Spinal cord (tissue), 10 donors: ENCODE results near the gene ZCCHC18. TPM values are rescaled to one million over a fixed set of nuclear protein-coding genes. Genes with fewer than 3 reads are reported as not detected.
"Not testable (repeated sequence)": the region's sequence is repeated elsewhere in the genome, so short reads cannot be mapped to it uniquely, and the experiment has no call there.

Experiments used
- DNase-seq, 6 donors: peaks; one replicate each; pipeline versions ENCODE4 v3.0.0 to v3.0.0-alpha.2; 2013 to 2015; ENCODE audit warnings: low spot score in 6 of 6, low read depth in 4 of 6
- H3K27ac ChIP-seq: one replicate; pipeline ENCODE4 v1.5.1; 2013; ENCODE audit warnings: low read depth, low read length, control low read depth
- H3K27me3 ChIP-seq: one replicate; pipeline ENCODE4 v1.6.1; 2013; ENCODE audit warnings: low read length; ENCODE audit not compliant: control insufficient read depth, insufficient read depth
- H3K36me3 ChIP-seq: one replicate; pipeline ENCODE4 v1.6.1; 2013; ENCODE audit warnings: low read length; ENCODE audit not compliant: control insufficient read depth, insufficient read depth
- H3K4me1 ChIP-seq: one replicate; pipeline ENCODE4 v1.6.1; 2013; ENCODE audit warnings: low read length; ENCODE audit not compliant: control insufficient read depth, insufficient read depth
- H3K4me3 ChIP-seq: one replicate; pipeline ENCODE4 v1.5.1; 2013; ENCODE audit warnings: low read depth, low read length, control low read depth
- H3K9me3 ChIP-seq: one replicate; pipeline ENCODE4 v1.6.1; 2013; ENCODE audit warnings: low read length; ENCODE audit not compliant: control insufficient read depth, insufficient read depth
- WGBS: methylation state at CpG from one replicate; pipeline ENCODE4 v1.1.5; 2013; ENCODE audit warnings: missing lambda C conversion rate; ENCODE audit not compliant: insufficient coverage; 5-methylcytosine and 5-hydroxymethylcytosine counted together
- long read RNA-seq, 4 donors: transcript quantifications; one replicate each; lab custom pipeline, GENCODE V29; 2026
- polyA plus RNA-seq, 2 donors: library from polyadenylated mRNA; unstranded; fragments of 120-200 nt; gene quantifications; one replicate each; pipeline ENCODE4 v1.2.1, GENCODE V29; 2013; ENCODE audit not compliant: insufficient read length in 2 of 2
- total RNA-seq, 2 donors: library from RNA; depleted of rRNA in 1 of 2; stranded (reverse); fragments of 120-200 nt in 1 of 2; fragments of >200 nt in 1 of 2; gene quantifications; one replicate each; pipeline versions ENCODE4 v1.2.3 to v1.2.4, GENCODE V29; 2013 to 2014
- donor health status: healthy.

Gene ZCCHC18
- total RNA-seq (10 to 100 TPM in 1 of 2 donors, 1 to 10 TPM in 1; 7.8 to 11.2 TPM), polyA plus RNA-seq (10 to 100 TPM; 28.7 to 30.6 TPM)
- long read RNA-seq, donor 1, transcript ZCCHC18-201 (4 exons, 1,241 nt): major isoform, 7 of 15 reads
- long read RNA-seq, donor 1, transcript ZCCHC18-206 (3 exons, 2,941 nt): minor isoform, 5 of 15 reads
- long read RNA-seq, donor 1, partial matches to known transcripts: 0 of 15 reads
- long read RNA-seq, donor 1, other reads (novel, unspliced or antisense): 0 of 15 reads
- long read RNA-seq, donor 2, partial matches to known transcripts: 0 of 2 reads
- long read RNA-seq, donor 2, other reads (novel, unspliced or antisense): 0 of 2 reads
- long read RNA-seq, donor 3, partial matches to known transcripts: 0 of 8 reads
- long read RNA-seq, donor 3, other reads (novel, unspliced or antisense): 0 of 8 reads
- long read RNA-seq, donor 4, partial matches to known transcripts: 0 of 1 reads
- long read RNA-seq, donor 4, other reads (novel, unspliced or antisense): 0 of 1 reads

DNA sequence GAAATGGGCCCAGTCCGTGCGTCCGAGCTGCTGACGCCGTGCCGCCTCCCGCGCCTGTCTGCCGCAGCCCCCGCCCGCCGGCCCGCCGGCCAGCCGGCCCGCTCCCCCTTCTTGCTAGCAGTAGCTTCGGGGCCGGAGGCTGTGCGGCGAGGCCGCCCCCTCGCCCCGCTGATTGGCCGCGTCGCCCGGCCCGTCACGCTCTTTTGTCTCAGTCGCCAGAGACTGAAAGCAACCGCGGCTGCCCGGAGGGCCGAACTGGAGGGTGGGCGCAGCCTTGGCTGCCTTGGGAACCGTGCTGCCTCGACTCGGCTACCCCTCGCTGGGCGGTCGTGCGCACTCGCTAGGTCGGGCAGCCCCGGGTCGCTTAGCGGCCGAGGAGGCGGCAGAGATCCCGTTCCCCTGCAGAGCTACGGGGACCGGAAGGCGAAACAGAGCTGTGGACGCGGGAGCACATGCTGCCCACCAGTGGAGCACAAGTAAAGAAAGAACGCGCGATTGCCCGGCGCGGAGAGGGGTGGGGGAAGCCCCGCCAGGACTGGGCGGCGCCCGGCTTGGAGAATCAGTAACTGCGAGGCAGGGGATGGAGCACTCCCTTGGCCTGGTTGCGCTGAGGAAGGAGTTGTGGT, at the start of gene ZCCHC18:
Gene ZCCHC18 (plus strand): TSS at position 198 of the 626 bp plus-strand sequence. CDS start 1,589 bp downstream, outside the sequence.
- WGBS: 19% methylated on average over 67 of the region's 67 CpGs
- Histone ChIP-seq H3K4me3 (peak within 1 kb of the TSS; percentile 71), H3K36me3 (peaks cover 2% of the 10 kb centered on the region), H3K9me3 (no peaks in the 10 kb centered on the region), H3K27ac (peak within 1 kb of the TSS; percentile 94), H3K4me1 (peaks cover 3% of the 10 kb centered on the region), H3K27me3 (peaks cover 30% of the 10 kb centered on the region)
- peak in 3 of 6 donors; percentile 67 to 90 (median 90) for DNase-seq

DNA sequence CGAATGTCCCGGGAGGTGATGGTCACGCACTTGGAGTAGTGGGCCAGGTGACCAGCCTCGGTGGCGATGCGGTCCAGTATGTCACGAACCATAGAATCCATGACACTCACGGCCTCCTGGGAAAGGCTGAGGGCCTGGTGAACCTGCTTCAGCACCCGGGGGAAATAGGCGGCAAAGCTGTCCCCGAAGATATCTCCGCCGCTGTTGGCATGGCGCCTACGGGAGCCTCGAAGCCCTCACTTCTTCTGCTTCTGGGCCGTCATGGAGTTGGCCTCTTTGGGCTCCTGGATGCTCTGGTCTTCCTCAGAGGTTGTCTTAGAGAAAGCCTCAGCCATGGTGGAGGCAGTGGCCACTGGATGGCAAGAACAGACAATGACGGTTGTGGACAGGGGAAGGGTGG, 49.7 kb upstream of the ZCCHC18 start:
- H3K27me3 ChIP-seq, H3K4me1 ChIP-seq, DNase-seq, H3K4me3 ChIP-seq, H3K36me3 ChIP-seq, H3K9me3 ChIP-seq, H3K27ac ChIP-seq: not testable (repeated sequence)
- WGBS: no CpG with 5 or more reads among the region's 18 CpGs

DNA sequence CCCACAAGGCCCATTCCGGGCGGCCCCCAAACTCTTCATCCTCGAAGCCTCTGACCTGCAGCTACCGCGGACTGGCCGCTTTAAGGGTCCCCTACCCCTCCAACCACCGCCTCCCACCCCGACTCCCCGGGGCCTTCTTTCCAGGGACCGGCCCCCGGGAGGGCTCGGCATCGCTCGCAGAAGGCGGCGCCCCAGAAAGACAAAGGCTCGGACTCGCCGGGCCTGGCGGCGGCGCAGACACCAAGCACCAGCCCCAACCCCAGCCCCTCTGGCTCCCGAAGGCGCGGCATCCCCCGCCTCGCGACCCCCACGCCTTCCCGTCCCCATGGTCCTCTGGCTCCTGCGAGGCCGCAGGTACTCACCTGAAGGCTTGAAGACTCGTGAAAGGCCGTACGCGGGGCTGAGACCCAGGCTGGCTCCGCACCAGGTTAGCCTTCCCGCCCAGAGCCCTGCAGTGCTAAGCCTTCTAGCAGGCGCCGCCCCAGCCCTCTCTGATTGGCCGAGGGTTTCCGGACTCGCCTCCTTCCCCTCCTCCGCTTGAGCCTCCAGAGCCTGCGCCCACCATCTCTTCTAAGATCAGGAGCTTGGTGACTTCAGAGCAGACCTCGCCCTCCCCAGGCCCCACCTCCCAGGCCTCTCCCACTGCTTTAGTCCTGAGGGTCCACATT, 36.4 kb upstream of the ZCCHC18 start, which contains the start of gene TMSB15C:
Gene TMSB15C (minus strand): TSS at position 459 of the 668 bp plus-strand sequence.
- no CpG with 5 or more reads among the region's 46 CpGs for WGBS
- H3K27me3 ChIP-seq, H3K4me3 ChIP-seq, H3K4me1 ChIP-seq, DNase-seq, H3K9me3 ChIP-seq, H3K27ac ChIP-seq, H3K36me3 ChIP-seq: not testable (repeated sequence)

DNA sequence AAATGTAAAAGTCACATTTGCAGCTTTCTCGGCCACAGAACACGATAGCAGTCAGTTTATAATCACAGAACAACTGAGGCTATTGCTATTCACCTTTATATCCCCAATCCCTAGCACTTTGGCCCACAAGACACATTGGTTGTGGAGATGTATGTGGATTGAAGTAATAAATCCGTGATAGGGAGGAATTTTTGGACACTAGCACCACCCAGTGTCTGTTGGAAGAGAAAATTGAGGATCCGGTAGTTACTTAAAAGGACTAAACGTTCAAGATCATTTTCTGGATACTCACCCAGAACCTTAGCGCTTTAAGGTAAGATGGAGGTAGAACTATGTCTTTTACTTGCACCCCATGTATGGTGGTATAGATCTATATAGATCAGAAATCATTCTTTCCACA, 34.5 kb upstream of the ZCCHC18 start:
- H3K27ac ChIP-seq, H3K36me3 ChIP-seq, DNase-seq, H3K9me3 ChIP-seq, H3K27me3 ChIP-seq, H3K4me3 ChIP-seq, H3K4me1 ChIP-seq: not testable (repeated sequence)
- no CpG with 5 or more reads among the region's 6 CpGs for WGBS

DNA sequence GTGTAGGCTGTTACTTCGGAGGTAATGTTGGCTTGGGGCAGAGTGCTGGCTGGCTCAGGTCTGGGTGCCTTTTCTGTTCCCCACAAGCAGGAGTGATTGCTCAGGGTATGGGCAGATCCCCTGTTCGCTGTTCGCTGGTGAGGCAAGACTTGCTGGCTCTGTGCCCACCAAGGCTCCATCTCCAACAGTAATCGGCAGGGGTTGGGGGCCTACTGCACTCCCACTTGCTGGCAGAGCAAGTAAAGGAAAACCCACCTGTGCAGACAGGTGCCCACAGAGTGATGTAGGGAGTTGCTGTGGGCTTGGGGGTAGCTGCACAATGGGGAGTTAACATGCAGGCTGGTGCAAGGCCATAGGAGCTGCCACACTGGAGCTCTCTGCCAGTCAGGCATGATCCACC, 28.3 kb upstream of the ZCCHC18 start:
- Histone ChIP-seq H3K27me3 (peaks cover 3% of the 10 kb centered on the region), H3K36me3 (no peaks in the 10 kb centered on the region), H3K9me3 (no peaks in the 10 kb centered on the region), H3K27ac (no peak overlapping the region), H3K4me1 (no peaks in the 10 kb centered on the region), H3K4me3 (no peak overlapping the region)
- DNase-seq: no peak
- WGBS: 50% methylated on average over 1 of the region's 4 CpGs

DNA sequence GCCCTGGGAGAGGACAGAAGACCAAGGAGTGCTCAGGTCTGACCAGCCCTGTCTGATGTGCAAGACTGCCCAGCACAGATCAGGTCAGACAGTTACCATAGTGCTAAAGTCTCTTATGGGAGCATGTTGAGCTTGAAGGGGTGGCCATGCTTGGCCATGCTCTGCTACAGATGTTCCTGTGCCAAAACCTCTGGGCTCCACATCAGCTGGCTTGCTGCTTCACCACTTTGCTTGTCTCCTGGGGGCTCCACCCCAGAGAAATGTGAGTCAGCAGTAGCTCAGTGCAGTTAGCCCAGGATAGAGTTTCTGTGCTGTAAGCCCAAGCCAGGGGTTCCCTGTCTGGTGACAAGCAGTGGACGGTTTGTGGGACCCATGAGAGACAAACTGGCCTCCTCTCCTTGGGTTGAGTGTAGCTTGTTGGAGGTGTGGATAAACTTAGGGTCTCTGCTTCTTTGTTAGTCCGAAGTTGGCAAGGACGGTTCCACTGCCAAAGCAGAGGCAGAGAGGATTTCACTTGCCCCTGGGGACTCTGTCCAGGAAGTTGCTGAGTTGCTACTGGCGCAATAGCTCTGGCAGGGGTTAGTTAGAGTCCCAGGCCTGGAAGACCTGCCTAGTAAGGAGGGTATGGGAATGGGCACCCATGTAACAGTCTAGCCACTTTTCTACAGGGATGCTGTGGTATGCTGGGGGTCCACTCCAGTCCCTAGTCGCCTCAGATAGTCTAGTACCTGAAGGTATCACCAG, 27.6 kb upstream of the ZCCHC18 start:
- DNase-seq: no peak
- no peak overlapping the region for H3K27ac ChIP-seq
- H3K4me3 ChIP-seq: no peak overlapping the region
- no peaks in the 10 kb centered on the region for H3K9me3 ChIP-seq
- peaks cover 6% of the 10 kb centered on the region for H3K27me3 ChIP-seq
- WGBS: 67% methylated on average over 5 of the region's 5 CpGs
- H3K36me3 ChIP-seq: no peaks in the 10 kb centered on the region
- H3K4me1 ChIP-seq: no peaks in the 10 kb centered on the region

DNA sequence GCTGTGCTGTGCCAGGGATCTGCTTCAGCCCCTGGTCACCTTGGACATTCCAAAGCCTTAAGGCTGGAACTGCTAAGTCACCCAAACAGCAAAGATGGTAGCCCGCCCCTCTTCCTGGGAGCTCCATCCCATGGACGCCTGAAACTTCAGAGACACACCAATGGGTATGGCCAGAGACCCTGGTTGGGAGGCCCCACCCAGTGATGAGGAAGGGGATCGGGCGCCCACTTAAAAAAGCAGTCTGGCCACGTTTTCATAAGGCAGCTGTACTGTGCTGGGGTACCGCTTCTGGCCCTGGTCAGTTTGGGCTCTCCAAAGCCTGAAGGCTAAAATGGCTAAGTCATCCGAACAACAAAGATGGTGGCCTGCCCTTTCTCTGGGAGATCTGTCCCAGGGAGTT, 26.8 kb upstream of the ZCCHC18 start:
- no peaks in the 10 kb centered on the region for H3K4me1 ChIP-seq
- no peak for DNase-seq
- peaks cover 6% of the 10 kb centered on the region for H3K27me3 ChIP-seq
- no peak overlapping the region for H3K4me3 ChIP-seq
- H3K9me3 ChIP-seq: no peaks in the 10 kb centered on the region
- WGBS: 82% methylated on average over 7 of the region's 7 CpGs
- H3K36me3 ChIP-seq: no peaks in the 10 kb centered on the region
- no peak overlapping the region for H3K27ac ChIP-seq

DNA sequence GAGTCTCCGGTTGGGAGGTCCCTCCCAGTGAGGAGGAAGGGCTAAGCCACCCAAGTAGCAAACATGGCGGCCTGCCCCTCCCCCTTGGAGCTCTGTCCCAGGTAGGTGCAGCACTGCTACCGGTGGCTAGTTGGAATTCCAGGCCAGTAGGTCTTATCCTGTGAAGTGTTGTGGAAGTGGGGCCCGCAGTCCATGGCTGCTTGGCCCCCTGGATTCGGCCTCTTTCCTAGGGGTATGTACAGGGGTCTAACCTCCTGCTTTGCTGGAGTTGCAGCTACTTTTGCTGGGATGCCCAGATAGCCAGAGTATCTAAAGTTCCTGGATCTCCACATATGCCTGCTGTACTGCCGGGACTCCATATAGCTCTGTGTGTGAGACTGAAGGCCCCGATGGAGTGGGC, 26.4 kb upstream of the ZCCHC18 start:
- no peak overlapping the region for H3K4me3 ChIP-seq
- no peaks in the 10 kb centered on the region for H3K36me3 ChIP-seq
- no peak overlapping the region for H3K27ac ChIP-seq
- no peaks in the 10 kb centered on the region for H3K4me1 ChIP-seq
- no peaks in the 10 kb centered on the region for H3K9me3 ChIP-seq
- H3K27me3 ChIP-seq: peaks cover 6% of the 10 kb centered on the region
- no peak for DNase-seq
- WGBS: 75% methylated on average over 6 of the region's 7 CpGs

DNA sequence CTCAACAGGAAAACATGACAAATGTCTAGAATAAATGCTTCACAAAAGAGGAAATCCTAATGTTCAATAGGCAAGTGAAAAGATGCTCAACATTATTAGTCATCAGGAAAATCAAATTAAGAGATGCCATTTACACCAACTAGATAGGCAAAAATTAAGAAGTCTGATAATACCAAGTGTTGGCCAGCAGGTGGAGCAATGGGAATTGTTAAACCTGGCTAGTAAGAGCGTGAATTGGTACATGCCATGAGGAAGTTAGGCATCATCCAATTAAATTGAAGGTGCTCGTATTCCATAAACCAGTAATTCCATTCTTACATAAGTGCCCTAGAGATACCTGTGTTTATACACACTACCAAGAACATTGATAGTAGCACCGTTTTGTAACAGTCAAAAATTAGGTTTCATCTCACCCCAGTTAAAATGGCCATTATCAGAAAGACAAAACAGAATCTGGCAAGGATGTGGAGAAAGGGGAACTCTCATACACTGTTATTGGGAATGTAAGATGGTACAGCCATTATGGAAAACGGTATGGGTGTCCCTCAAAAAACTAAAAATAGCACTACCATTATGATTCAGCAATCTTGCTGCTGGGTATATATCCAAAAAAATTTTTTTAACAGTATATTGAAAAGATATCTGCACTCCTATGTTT, 14.0 kb upstream of the ZCCHC18 start:
- H3K27me3 ChIP-seq: no peaks in the 10 kb centered on the region
- no peak overlapping the region for H3K27ac ChIP-seq
- no peaks in the 10 kb centered on the region for H3K4me1 ChIP-seq
- no peaks in the 10 kb centered on the region for H3K36me3 ChIP-seq
- peak in 3 of 6 donors; percentile 61 to 91 (median 75) for DNase-seq
- H3K9me3 ChIP-seq: no peaks in the 10 kb centered on the region
- WGBS: 0% methylated on average over 1 of the region's 4 CpGs
- no peak overlapping the region for H3K4me3 ChIP-seq
